ENCODE measurements around the gene ZG16. TPM values are rescaled to one million over a fixed set of nuclear protein-coding genes. Genes with fewer than 3 reads are reported as not detected.
"Not testable (repeated sequence)": the region's sequence is repeated elsewhere in the genome, so short reads cannot be mapped to it uniquely, and the experiment has no call there.

ZG16 gene
- polyA plus RNA-seq, 1 donor (not counting 4 experiments of a cell fraction or from before 2014, with no cell fraction given): not detected

DNA sequence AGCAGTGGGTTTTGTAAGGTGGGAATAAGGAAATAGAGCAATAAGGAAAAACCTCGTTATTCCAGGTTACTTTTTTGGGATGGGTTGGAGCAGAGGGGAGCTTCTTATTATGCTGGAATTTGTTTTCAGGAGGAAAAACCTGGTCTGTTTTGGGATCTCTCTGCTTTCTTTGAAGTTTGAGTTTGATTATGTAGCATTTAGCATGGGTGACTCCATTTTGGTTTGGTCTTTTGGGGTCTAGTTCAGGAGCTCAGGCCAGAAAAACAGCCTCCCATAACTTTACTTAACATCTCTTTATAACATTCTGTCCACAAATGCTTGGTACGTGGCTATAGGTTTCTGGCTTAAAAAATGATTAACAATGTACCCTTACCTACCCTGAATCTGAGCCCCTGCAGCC lies 8.5 kb upstream of the ZG16 start:
- no peaks in the 10 kb centered on the region for H3K79me2 ChIP-seq (ENCODE audit: control insufficient read depth, insufficient read depth, low read length)
- H3K27me3 ChIP-seq (ENCODE audit: control insufficient read depth, extremely low read depth, insufficient read depth, low read length): no peaks in the 10 kb centered on the region
- no peaks in the 10 kb centered on the region for H3K36me3 ChIP-seq (ENCODE audit: control insufficient read depth in 2 of 2, extremely low read depth in 1 of 2, insufficient read depth in 2 of 2, low read length in 2 of 2)
- H3K4me1 ChIP-seq (ENCODE audit: control insufficient read depth, extremely low read depth, insufficient read depth, low read length): no peaks in the 10 kb centered on the region
- H3K4me2 ChIP-seq (ENCODE audit: control insufficient read depth, extremely low read depth, insufficient read depth, low read depth, low read length): no peak overlapping the region
- no peaks in the 10 kb centered on the region for H3K9me1 ChIP-seq (ENCODE audit: control insufficient read depth, extremely low read depth, insufficient read depth, low read length)
- TF ChIP-seq EZH2 (IDR thresholded peaks at IDR 0.05; ENCODE audit: low read length): no peak
- TF ChIP-seq, protein P1, sequence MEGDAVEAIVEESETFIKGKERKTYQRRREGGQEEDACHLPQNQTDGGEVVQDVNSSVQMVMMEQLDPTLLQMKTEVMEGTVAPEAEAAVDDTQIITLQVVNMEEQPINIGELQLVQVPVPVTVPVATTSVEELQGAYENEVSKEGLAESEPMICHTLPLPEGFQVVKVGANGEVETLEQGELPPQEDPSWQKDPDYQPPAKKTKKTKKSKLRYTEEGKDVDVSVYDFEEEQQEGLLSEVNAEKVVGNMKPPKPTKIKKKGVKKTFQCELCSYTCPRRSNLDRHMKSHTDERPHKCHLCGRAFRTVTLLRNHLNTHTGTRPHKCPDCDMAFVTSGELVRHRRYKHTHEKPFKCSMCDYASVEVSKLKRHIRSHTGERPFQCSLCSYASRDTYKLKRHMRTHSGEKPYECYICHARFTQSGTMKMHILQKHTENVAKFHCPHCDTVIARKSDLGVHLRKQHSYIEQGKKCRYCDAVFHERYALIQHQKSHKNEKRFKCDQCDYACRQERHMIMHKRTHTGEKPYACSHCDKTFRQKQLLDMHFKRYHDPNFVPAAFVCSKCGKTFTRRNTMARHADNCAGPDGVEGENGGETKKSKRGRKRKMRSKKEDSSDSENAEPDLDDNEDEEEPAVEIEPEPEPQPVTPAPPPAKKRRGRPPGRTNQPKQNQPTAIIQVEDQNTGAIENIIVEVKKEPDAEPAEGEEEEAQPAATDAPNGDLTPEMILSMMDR (optimal IDR thresholded peaks at IDR 0.05 in 1 of 3, IDR thresholded peaks at IDR 0.05 in 1 of 3, conservative IDR thresholded peaks at IDR 0.05 in 1 of 3; ENCODE audit: extremely low read depth in 1 of 3, insufficient read depth in 2 of 3, low read length in 3 of 3): no peak
- no peak for FAIRE-seq
- H4K20me1 ChIP-seq (ENCODE audit: control insufficient read depth, extremely low read depth, insufficient read depth, low read length): no peaks in the 10 kb centered on the region
- no peaks in the 10 kb centered on the region for H3K9me3 ChIP-seq (ENCODE audit: control insufficient read depth, low read depth, low read length)
- no peak overlapping the region for H3K4me3 ChIP-seq (ENCODE audit: control insufficient read depth in 2 of 3, extremely low read depth in 1 of 3, insufficient read depth in 2 of 3, low read depth in 1 of 3, low read length in 3 of 3)
- H3K9ac ChIP-seq (ENCODE audit: control insufficient read depth, extremely low read depth, insufficient read depth, low read length): no peak overlapping the region
- H2AFZ ChIP-seq (ENCODE audit: control insufficient read depth, low read length): no peak overlapping the region
- H3K27ac ChIP-seq (ENCODE audit: control insufficient read depth, insufficient read depth, low read length): no peak overlapping the region
- no peak for DNase-seq (ENCODE audit: low read depth, low spot score)
- dilution Hi-C loops (cut with MboI; ENCODE audit: extremely low pct_ligation_motif_present, low sequenced_read_pairs): no loop called here

DNA sequence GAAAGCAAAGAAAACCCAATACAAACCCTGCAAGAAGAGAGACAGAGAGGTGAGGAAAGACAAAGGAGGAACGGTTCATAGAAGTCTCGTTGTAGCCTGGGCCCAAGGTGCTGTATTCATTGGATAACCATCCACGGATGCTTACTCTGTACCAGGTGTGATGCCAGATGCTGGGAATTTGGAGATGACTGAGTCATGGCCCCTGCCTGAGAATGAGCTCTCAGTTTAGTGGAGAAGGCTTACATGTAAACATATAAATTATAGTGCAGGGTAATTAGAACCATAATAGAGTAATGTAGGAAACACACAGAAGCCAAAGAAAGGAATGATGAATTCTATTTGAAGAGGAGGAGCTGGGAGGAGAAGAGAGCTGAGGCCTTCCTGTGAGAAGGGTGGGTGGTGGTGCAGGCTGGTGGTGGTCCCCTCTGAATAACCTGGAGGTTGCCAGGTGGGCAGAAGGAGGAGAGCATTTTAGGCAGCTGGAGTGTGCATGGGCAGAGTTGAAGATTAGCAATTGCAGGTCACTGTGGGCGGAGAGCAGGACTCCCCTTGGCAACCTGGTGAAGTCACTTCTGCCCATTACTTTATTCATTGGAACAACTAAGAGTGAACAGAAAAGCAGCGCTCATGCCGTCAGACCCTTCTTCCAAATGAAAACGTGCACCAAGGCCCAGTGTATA lies 7.7 kb upstream of the ZG16 start:
- H3K4me2 ChIP-seq (ENCODE audit: control insufficient read depth, extremely low read depth, insufficient read depth, low read depth, low read length): no peak overlapping the region
- H3K27me3 ChIP-seq (ENCODE audit: control insufficient read depth, extremely low read depth, insufficient read depth, low read length): no peaks in the 10 kb centered on the region
- H3K9ac ChIP-seq (ENCODE audit: control insufficient read depth, extremely low read depth, insufficient read depth, low read length): no peak overlapping the region
- H3K36me3 ChIP-seq (ENCODE audit: control insufficient read depth in 2 of 2, extremely low read depth in 1 of 2, insufficient read depth in 2 of 2, low read length in 2 of 2): no peaks in the 10 kb centered on the region
- dilution Hi-C loops (cut with MboI; ENCODE audit: extremely low pct_ligation_motif_present, low sequenced_read_pairs): no loop called here
- no peak for DNase-seq (ENCODE audit: low read depth, low spot score)
- H3K79me2 ChIP-seq (ENCODE audit: control insufficient read depth, insufficient read depth, low read length): no peaks in the 10 kb centered on the region
- no peak for FAIRE-seq
- no peaks in the 10 kb centered on the region for H3K4me1 ChIP-seq (ENCODE audit: control insufficient read depth, extremely low read depth, insufficient read depth, low read length)
- H3K27ac ChIP-seq (ENCODE audit: control insufficient read depth, insufficient read depth, low read length): no peak overlapping the region
- no peaks in the 10 kb centered on the region for H4K20me1 ChIP-seq (ENCODE audit: control insufficient read depth, extremely low read depth, insufficient read depth, low read length)
- H3K9me3 ChIP-seq (ENCODE audit: control insufficient read depth, low read depth, low read length): no peaks in the 10 kb centered on the region
- H3K4me3 ChIP-seq (ENCODE audit: control insufficient read depth in 2 of 3, extremely low read depth in 1 of 3, insufficient read depth in 2 of 3, low read depth in 1 of 3, low read length in 3 of 3): no peak overlapping the region
- TF ChIP-seq EZH2 (IDR thresholded peaks at IDR 0.05; ENCODE audit: low read length): no peak
- TF ChIP-seq, protein P1 (optimal IDR thresholded peaks at IDR 0.05 in 1 of 3, IDR thresholded peaks at IDR 0.05 in 1 of 3, conservative IDR thresholded peaks at IDR 0.05 in 1 of 3; ENCODE audit: extremely low read depth in 1 of 3, insufficient read depth in 2 of 3, low read length in 3 of 3): no peak
- H3K9me1 ChIP-seq (ENCODE audit: control insufficient read depth, extremely low read depth, insufficient read depth, low read length): no peaks in the 10 kb centered on the region
- no peak overlapping the region for H2AFZ ChIP-seq (ENCODE audit: control insufficient read depth, low read length)

DNA sequence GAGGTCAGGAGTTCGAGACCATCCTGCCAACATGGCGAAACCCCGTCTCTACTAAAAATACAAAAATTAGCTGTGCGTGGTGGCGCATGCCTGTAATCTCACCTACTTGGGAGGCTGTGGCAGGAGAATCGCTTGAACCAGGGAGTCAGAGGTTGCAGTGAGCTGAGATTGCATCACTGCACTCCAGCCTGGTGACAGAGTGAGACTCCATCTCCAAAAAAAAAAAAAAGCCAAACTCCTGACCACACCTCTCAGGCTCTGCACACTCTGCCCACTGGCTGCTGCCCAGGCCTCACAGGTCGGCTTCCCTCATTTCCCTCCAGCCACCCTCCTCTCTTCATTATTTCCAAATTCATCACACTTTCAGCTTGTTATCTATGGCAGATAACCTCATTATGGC lies 5.7 kb upstream of the ZG16 start:
- H2AFZ ChIP-seq (ENCODE audit: control insufficient read depth, low read length); H3K27ac ChIP-seq (ENCODE audit: control insufficient read depth, insufficient read depth, low read length); H3K4me1 ChIP-seq (ENCODE audit: control insufficient read depth, extremely low read depth, insufficient read depth, low read length); H3K4me3 ChIP-seq (ENCODE audit: control insufficient read depth in 2 of 3, extremely low read depth in 1 of 3, insufficient read depth in 2 of 3, low read depth in 1 of 3, low read length in 3 of 3); DNase-seq (ENCODE audit: low read depth, low spot score); H3K79me2 ChIP-seq (ENCODE audit: control insufficient read depth, insufficient read depth, low read length); H3K9me1 ChIP-seq (ENCODE audit: control insufficient read depth, extremely low read depth, insufficient read depth, low read length); H3K36me3 ChIP-seq (ENCODE audit: control insufficient read depth in 2 of 2, extremely low read depth in 1 of 2, insufficient read depth in 2 of 2, low read length in 2 of 2); H3K9me3 ChIP-seq (ENCODE audit: control insufficient read depth, low read depth, low read length); H4K20me1 ChIP-seq (ENCODE audit: control insufficient read depth, extremely low read depth, insufficient read depth, low read length); H3K4me2 ChIP-seq (ENCODE audit: control insufficient read depth, extremely low read depth, insufficient read depth, low read depth, low read length); H3K9ac ChIP-seq (ENCODE audit: control insufficient read depth, extremely low read depth, insufficient read depth, low read length); dilution Hi-C loops (cut with MboI; ENCODE audit: extremely low pct_ligation_motif_present, low sequenced_read_pairs); FAIRE-seq; H3K27me3 ChIP-seq (ENCODE audit: control insufficient read depth, extremely low read depth, insufficient read depth, low read length): not testable (repeated sequence)
